Breast epithelium (tissue), 3 donors: ENCODE measurements around the gene EFHC2.

Source experiments
- CTCF ChIP-seq, 3 donors: fragments of 450-650 bp; IDR thresholded peaks; one replicate each; pipeline ENCODE4 v1.5.1; 2016 to 2017; ENCODE audit warnings: antibody characterized with exemption in 3 of 3, mild to moderate bottlenecking in 3 of 3, moderate library complexity in 3 of 3
- POLR2A ChIP-seq: fragments of 450-650 bp; IDR thresholded peaks from one replicate; pipeline ENCODE4 v1.6.1; 2016; ENCODE audit warnings: antibody characterized with exemption, mild to moderate bottlenecking, moderate library complexity

- TF ChIP-seq CTCF (IDR thresholded peaks at IDR 0.05): no peak
- TF ChIP-seq POLR2A: no peak
These were observed 165.0 kb downstream of the EFHC2 start for GRCh38 chrX:44178274-44179053.
